ENCODE measurements around the gene VIPR2. TPM values are rescaled to one million over a fixed set of nuclear protein-coding genes. Genes with fewer than 3 reads are reported as not detected.

Gene VIPR2
- total and polyA plus RNA-seq, 11 donors, result 3.3 to 27.0 (median 18.5) TPM

DNA sequence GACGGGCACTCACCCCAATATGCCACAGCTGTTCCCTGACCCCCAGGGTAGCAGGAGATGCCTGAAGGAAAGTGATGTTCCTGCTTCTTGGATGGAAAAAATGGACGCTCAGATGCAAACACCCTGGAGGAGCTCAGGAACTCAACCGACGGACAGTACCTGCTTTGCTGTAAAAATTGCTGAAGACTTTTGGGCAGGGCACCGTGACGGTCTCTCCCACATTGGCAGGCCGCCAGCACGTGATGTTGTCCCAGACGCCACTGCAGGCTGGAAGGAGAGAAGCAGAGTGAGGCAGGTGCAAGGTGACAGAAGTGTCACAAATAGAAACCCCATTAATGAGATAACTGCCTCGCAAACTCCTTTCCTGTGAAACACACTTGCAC is 35.0 kb downstream of the VIPR2 start:
- H3K27ac ChIP-seq, result no peak overlapping the region
- WGBS, 4 donors, result 46 to 76% (median 57%) methylated on average over 10 of the region's 10 CpGs
- H3K27me3 ChIP-seq, result peaks cover 0 to 5% (median 0%) of the 10 kb centered on the region in 9 donors
- intact Hi-C loops (cut with DNase I), result no loop called here
- H3K36me3 ChIP-seq, result no peaks in the 10 kb centered on the region
- no peaks in the 10 kb centered on the region for H3K9me3 ChIP-seq
- DNase-seq, result peak in 1 of 5 donors; percentile 55
- peak in 1 of 4 donors; percentile 3 for ATAC-seq
- peaks cover 0 to 34% (median 5%) of the 10 kb centered on the region in 12 donors for H3K4me1 ChIP-seq
- H3K4me3 ChIP-seq, result no peak overlapping the region
- no peak for TF ChIP-seq POLR2A (IDR thresholded peaks at IDR 0.05)
- TF ChIP-seq, protein P1, sequence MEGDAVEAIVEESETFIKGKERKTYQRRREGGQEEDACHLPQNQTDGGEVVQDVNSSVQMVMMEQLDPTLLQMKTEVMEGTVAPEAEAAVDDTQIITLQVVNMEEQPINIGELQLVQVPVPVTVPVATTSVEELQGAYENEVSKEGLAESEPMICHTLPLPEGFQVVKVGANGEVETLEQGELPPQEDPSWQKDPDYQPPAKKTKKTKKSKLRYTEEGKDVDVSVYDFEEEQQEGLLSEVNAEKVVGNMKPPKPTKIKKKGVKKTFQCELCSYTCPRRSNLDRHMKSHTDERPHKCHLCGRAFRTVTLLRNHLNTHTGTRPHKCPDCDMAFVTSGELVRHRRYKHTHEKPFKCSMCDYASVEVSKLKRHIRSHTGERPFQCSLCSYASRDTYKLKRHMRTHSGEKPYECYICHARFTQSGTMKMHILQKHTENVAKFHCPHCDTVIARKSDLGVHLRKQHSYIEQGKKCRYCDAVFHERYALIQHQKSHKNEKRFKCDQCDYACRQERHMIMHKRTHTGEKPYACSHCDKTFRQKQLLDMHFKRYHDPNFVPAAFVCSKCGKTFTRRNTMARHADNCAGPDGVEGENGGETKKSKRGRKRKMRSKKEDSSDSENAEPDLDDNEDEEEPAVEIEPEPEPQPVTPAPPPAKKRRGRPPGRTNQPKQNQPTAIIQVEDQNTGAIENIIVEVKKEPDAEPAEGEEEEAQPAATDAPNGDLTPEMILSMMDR (IDR thresholded peaks at IDR 0.05), result no peak

DNA sequence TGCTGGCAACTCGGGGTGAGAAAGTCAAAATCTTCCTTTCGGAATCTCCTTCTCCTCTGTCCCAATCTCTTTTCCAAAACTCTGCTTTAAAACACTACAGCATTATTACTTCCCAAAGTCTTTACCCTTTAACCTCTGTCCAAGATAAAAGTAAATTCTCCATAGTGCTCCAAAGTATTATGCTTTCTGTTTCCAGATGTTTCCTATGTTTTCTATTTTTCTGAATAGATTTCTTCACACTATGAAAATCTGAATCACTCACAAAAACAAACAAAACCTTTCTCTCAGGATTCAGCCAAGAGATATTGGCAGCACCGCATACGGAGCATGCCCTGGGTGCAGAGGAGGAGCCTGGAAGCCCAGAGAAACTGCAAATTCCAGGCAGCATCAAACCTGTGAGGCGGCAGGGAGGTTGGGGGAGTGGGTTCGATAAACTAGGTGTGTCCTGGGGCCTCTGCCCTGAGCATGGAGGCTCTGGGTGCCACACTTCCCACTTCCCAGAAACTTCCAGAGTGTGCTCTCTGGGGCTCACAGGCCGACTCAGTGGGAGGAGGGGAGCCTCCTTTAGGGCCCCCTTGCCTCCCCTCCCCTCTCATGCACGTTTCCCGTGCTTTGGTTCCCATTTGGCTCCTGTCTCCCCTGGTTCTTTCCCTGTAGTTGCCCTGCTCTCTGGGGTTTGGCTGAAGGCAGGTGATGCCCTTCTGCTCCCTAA is 35.6 kb downstream of the VIPR2 start:
- H3K4me3 ChIP-seq, result no peak overlapping the region
- no peak for TF ChIP-seq POLR2A (IDR thresholded peaks at IDR 0.05)
- TF ChIP-seq, protein P1 (IDR thresholded peaks at IDR 0.05), result no peak
- DNase-seq (peak in 1 of 5 donors; percentile 17), ATAC-seq (no peak)
- intact Hi-C loops (cut with DNase I), result no loop called here
- H3K27me3 ChIP-seq, result peaks cover 0 to 5% (median 0%) of the 10 kb centered on the region in 9 donors
- no peaks in the 10 kb centered on the region for H3K9me3 ChIP-seq
- H3K36me3 ChIP-seq, result no peaks in the 10 kb centered on the region
- 54 to 69% (median 61%) methylated on average over 9 of the region's 9 CpGs for WGBS, 4 donors
- H3K4me1 ChIP-seq, result peaks cover 0 to 32% (median 4%) of the 10 kb centered on the region in 12 donors
- H3K27ac ChIP-seq, result peak overlapping the region in 2 of 12 donors; percentile 29 to 41

DNA sequence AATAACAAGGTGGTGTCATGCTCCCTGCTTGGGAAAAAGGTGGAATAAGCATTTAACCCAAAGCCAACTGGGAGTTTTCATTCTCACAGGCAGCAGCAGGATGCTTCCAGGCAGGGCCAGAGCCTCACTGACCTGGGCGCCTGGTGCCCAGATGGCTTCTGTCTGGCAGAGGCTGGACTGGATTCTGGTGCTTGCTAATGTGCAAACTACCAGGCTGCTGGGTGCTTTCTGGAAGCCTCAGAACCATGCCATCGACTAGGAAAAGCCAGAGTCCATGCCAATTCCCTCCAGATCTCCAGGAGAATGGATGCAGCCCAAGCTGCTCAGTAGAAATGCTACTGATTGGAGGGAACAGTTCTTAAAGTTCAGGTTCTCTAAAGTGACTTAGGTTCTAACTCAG is 36.2 kb downstream of the VIPR2 start:
- H3K4me3 ChIP-seq, result no peak overlapping the region

More for the DNA sequence above, 36.2 kb downstream of the VIPR2 start:
- peaks cover 0 to 37% (median 5%) of the 10 kb centered on the region in 12 donors for H3K4me1 ChIP-seq
- peak overlapping the region in 3 of 12 donors; percentile 29 to 43 (median 41) for H3K27ac ChIP-seq
- DNase-seq (peak in 1 of 5 donors; percentile 10), ATAC-seq (no peak)
- WGBS, 4 donors, result 75 to 85% (median 83%) methylated on average over 1 to 2 of the region's 2 CpGs
- no peaks in the 10 kb centered on the region for H3K9me3 ChIP-seq
- TF ChIP-seq, protein P1 (IDR thresholded peaks at IDR 0.05), result no peak
- TF ChIP-seq POLR2A (IDR thresholded peaks at IDR 0.05), result no peak
- no peaks in the 10 kb centered on the region for H3K36me3 ChIP-seq
- peaks cover 0 to 2% (median 0%) of the 10 kb centered on the region in 9 donors for H3K27me3 ChIP-seq
- intact Hi-C loops (cut with DNase I), result no loop called here
